GM12878 (cell line): Measurements from ENCODE around the gene ZNF827. TPM values are rescaled to one million over a fixed set of nuclear protein-coding genes. Genes with fewer than 3 reads are reported as not detected.
A peak's percentile ranks its signal among the peaks of the same experiment; 100 is the strongest.

ENCODE experiments used
- ATAC-seq: fragments of 200-7000 bp; cut with Tn5 transposase; 3 replicates; pipeline ENCODE4 v1.9.1; 2020; ENCODE audit warnings: mild to moderate bottlenecking, moderate library complexity
- BruUV-seq: library from RNA; stranded (reverse); fragments of 400-500 nt; replicated peaks from 2 replicates; lab custom pipeline; 2021; lab: Mats Ljungman, UMichigan
- CTCF ChIA-PET: fragments of 300-600 bp; sonication (Branson Sonifier 250); formaldehyde crosslinking; extraction: SDS; loops from one replicate; lab custom pipeline; 2021; ENCODE audit warnings: inconsistent platforms; lab: Yijun Ruan, JAX
- POLR2A ChIA-PET: fragments of 350-600 bp; formaldehyde crosslinking; extraction: SDS; loops from one replicate; lab custom pipeline; 2021; ENCODE audit warnings: inconsistent platforms; lab: Charles Lee
- RAD21 ChIA-PET: fragments of 300-600 bp; sonication (Branson Sonifier 250); formaldehyde crosslinking; loops from one replicate; lab custom pipeline; 2023; ENCODE audit warnings: antibody characterized with exemption; ENCODE audit not compliant: unreplicated experiment; lab: Charles Lee
- SMC1A ChIA-PET: fragments of 300-600 bp; sonication (Branson Sonifier 250); formaldehyde crosslinking; loops from one replicate; lab custom pipeline; 2023; ENCODE audit not compliant: unreplicated experiment, uncharacterized antibody; lab: Charles Lee
- DNase-seq: peaks from one replicate; pipeline ENCODE4 v3.0.0-alpha.2; 2011; ENCODE audit warnings: low read depth, low spot score
- FAIRE-seq: peaks from 3 replicates; lab custom pipeline; 2011; peaks lifted over from hg19 to GRCh38; lab: Jason Lieb, UNC
- H2AFZ ChIP-seq: 2 replicates; pipeline ENCODE4 v1.6.0; 2011; ENCODE audit warnings: low read depth, low read length, control low read depth; ENCODE audit not compliant: control insufficient read depth
- H3K27ac ChIP-seq: 2 replicates; pipeline ENCODE4 v1.5.1; 2011; ENCODE audit warnings: control low read depth; ENCODE audit not compliant: control insufficient read depth, insufficient read depth
- H3K27me3 ChIP-seq, 2 experiments: replicated peaks in 1 of 2; 2 replicates each; pipeline versions ENCODE4 v1.6.0 to v1.6.1; 2011; ENCODE audit warnings: low read length in 1 of 2; ENCODE audit not compliant: control insufficient read depth in 2 of 2, insufficient read depth in 2 of 2
- H3K36me3 ChIP-seq, 2 experiments: 2 replicates each; pipeline ENCODE4 v1.5.1; 2011; ENCODE audit warnings: low read length in 1 of 2; ENCODE audit not compliant: control insufficient read depth in 2 of 2, insufficient read depth in 2 of 2
- H3K4me1 ChIP-seq: 2 replicates; pipeline ENCODE4 v1.6.1; 2011; ENCODE audit warnings: mild to moderate bottlenecking, low read length, moderate library complexity, mixed read lengths; ENCODE audit not compliant: control insufficient read depth, insufficient read depth
- H3K4me2 ChIP-seq: 2 replicates; pipeline ENCODE4 v1.6.0; 2011; ENCODE audit warnings: control low read depth; ENCODE audit not compliant: control insufficient read depth, insufficient read depth
- H3K4me3 ChIP-seq: fragments of 200-600 bp; sonication (generic); 2 replicates; pipeline ENCODE4 v1.5.1; 2016
- H3K79me2 ChIP-seq: 2 replicates; pipeline ENCODE4 v1.6.0; 2011; ENCODE audit warnings: low read length; ENCODE audit not compliant: control insufficient read depth, insufficient read depth
- H3K9ac ChIP-seq: 2 replicates; pipeline ENCODE4 v1.8.0; 2011; ENCODE audit warnings: low read length, control low read depth, mixed read lengths; ENCODE audit not compliant: control insufficient read depth, insufficient read depth
- H3K9me3 ChIP-seq: replicated peaks from 3 replicates; pipeline ENCODE4 v1.5.1; 2011; ENCODE audit warnings: mild to moderate bottlenecking, low read length; ENCODE audit not compliant: control insufficient read depth, insufficient read depth
- H4K20me1 ChIP-seq: 2 replicates; pipeline ENCODE4 v1.6.0; 2011; ENCODE audit not compliant: control insufficient read depth, insufficient read depth
- ASH2L ChIP-seq: fragments of 300-600, 200-600 bp; sonication (generic); IDR thresholded peaks from 2 replicates; pipeline ENCODE4 v1.6.1; 2017; ENCODE audit warnings: low read depth, mild to moderate bottlenecking, borderline replicate concordance
- BCL11A ChIP-seq: IDR thresholded peaks from 2 replicates; pipeline ENCODE4 v1.6.1; 2011; ENCODE audit warnings: low read depth, low read length
- CHD1 ChIP-seq: IDR thresholded peaks from 2 replicates; pipeline ENCODE4 v1.6.1; 2012; ENCODE audit warnings: low read depth, low read length, improper control_type of control experiment
- CREB1 ChIP-seq: IDR thresholded peaks from 2 replicates; pipeline ENCODE4 v1.6.1; 2012; ENCODE audit warnings: low read depth, mild to moderate bottlenecking, inconsistent platforms
- ETV6 ChIP-seq, 2 experiments: fragments of 450-650 bp in 1 of 2; IDR thresholded peaks in 1 of 2; conservative IDR thresholded peaks in 1 of 2; 2 replicates each; pipeline ENCODE4 v1.6.1; 2014; ENCODE audit warnings: antibody characterized with exemption in 1 of 2, borderline replicate concordance in 1 of 2, low read depth in 1 of 2, mild to moderate bottlenecking in 1 of 2, moderate library complexity in 1 of 2
- FOXM1 ChIP-seq: IDR thresholded peaks from 2 replicates; pipeline ENCODE4 v1.6.1; 2012; ENCODE audit warnings: low read depth, mild to moderate bottlenecking, inconsistent platforms, low read length, moderate library complexity
- LARP7 ChIP-seq: fragments of 450-650 bp; IDR thresholded peaks from 2 replicates; pipeline ENCODE4 v1.6.1; 2017; ENCODE audit warnings: mild to moderate bottlenecking
- NFYA ChIP-seq: IDR thresholded peaks from 2 replicates; pipeline ENCODE4 v1.6.1; 2011; ENCODE audit warnings: low read depth, mild to moderate bottlenecking, low read length, improper control_type of control experiment, borderline replicate concordance
- NR2F1 ChIP-seq: fragments of 450-650 bp; conservative IDR thresholded peaks from 2 replicates; pipeline ENCODE4 v1.6.1; 2017; ENCODE audit warnings: mild to moderate bottlenecking
- NRF1 ChIP-seq: conservative IDR thresholded peaks from 2 replicates; pipeline ENCODE4 v1.6.1; 2011; ENCODE audit warnings: mild to moderate bottlenecking, low read depth, low read length, improper control_type of control experiment
- RAD21 ChIP-seq: IDR thresholded peaks from 2 replicates; pipeline ENCODE4 v1.6.1; 2011; ENCODE audit warnings: mild to moderate bottlenecking, low read depth, low read length, moderate library complexity; ENCODE audit not compliant: insufficient read depth
- SMARCA5 ChIP-seq: fragments of 450-650 bp; IDR thresholded peaks from 2 replicates; pipeline ENCODE4 v1.6.1; 2017; ENCODE audit warnings: mild to moderate bottlenecking
- TCF3 ChIP-seq: IDR thresholded peaks from 2 replicates; pipeline ENCODE4 v1.6.1; 2012; ENCODE audit warnings: low read depth, mild to moderate bottlenecking, low read length, borderline replicate concordance; ENCODE audit not compliant: insufficient read depth
- ZNF622 ChIP-seq: fragments of 450-650 bp; IDR thresholded peaks from 2 replicates; pipeline ENCODE4 v1.6.1; 2017; ENCODE audit warnings: mild to moderate bottlenecking, inconsistent platforms
- WGBS: methylation state at CpG from one replicate; pipeline ENCODE4 v1.1.6; 2016; ENCODE audit warnings: low lambda C conversion rate; ENCODE audit not compliant: insufficient replicate concordance, insufficient coverage; ENCODE audit errors: missing lambda C conversion rate; 5-methylcytosine and 5-hydroxymethylcytosine counted together
- in situ Hi-C: fragments of 300-500 bp; cut with MboI; formaldehyde crosslinking; loops from 9 replicates; pipeline ENCODE4 v1.14.3; 2018; ENCODE audit warnings: mixed read lengths
- intact Hi-C: fragments of 100-400 bp; cut with micrococcal nuclease; formaldehyde crosslinking; loops from one replicate; pipeline ENCODE4 v1.14.2; 2022; ENCODE audit not compliant: unreplicated experiment
- polyA plus RNA-seq, 11 experiments: library from polyadenylated mRNA; depleted of rRNA in 4 of 11; unstranded in 6 of 11; stranded (reverse) in 5 of 11; fragments of >200 nt; fragmentation: Nextera tagmentation in 4 of 11; fragmentation: Illumina TruSeq in 1 of 11; extraction: Ambion mirVana in 4 of 11; extraction: Trizol in 1 of 11; gene quantifications; 1 replicate in 1 of 11; 2 replicates in 10 of 11; pipeline versions ENCODE4 v1.2.1 to v1.2.3, GENCODE V29; 2011 to 2016; ENCODE audit warnings: inconsistent platforms in 2 of 11, missing spikeins in 2 of 11, low read depth in 1 of 11
- total RNA-seq, 4 experiments: library from RNA; depleted of rRNA in 3 of 4; stranded (reverse); fragments of >200 nt in 3 of 4; fragmentation: Illumina TruSeq in 1 of 4; extraction: Trizol in 1 of 4; gene quantifications; 2 replicates each; pipeline versions ENCODE4 v1.2.1 to v1.2.3, GENCODE V29; 2013 to 2021
- TF ChIP-seq, protein P1 (sequence below): fragments of 450-650 bp; IDR thresholded peaks from 2 replicates; pipeline ENCODE4 v1.6.1; 2017; ENCODE audit warnings: mild to moderate bottlenecking, low read depth, inconsistent platforms; ENCODE audit not compliant: poor library complexity, severe bottlenecking

The ZNF827 gene
- total and polyA plus RNA-seq, 10 of the 15 experiments (the other 5 are each of a cell fraction or from before 2014, with no cell fraction given), result 3.8 to 31.5 (median 13.6) TPM

DNA sequence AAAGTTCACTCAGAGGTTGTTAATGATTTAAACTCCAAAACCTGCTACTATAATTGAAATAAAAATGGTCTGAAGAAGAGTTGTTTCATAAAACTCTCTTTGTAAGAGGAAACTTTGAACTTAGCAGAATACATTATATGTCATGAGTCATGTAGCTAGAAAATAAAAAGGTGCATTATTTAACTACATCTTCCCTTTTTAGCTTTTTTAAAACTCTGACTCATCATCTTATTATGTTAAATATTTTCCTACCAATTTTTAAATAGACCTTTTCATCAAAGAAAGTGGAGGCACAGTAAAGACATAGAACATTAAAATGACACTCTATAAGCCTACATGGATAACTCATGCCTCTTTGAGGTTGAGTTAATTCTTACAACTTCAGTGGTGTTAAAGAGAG, 1.2 kb upstream of the ZNF827 start:
- in situ Hi-C loops, result no loop called here
- H2AFZ ChIP-seq, result no peak overlapping the region
- no peak overlapping the region for H3K4me3 ChIP-seq
- intact Hi-C loops, result loop anchor here (2.0 to 10.0 kb wide), 6 partner anchors 53 to 758 kb away; partner anchors contain the start of gene OTUD4
- SMC1A ChIA-PET, result interaction anchor here (0.7 to 2.5 kb wide), 10 partner anchors 9 to 1584 kb away, joined by 3 to 11 read pairs (median 4); no protein-coding TSS in a partner anchor
- TF ChIP-seq RAD21, result 0 out of 2 replicates have a peak, but pooled peaks have one; percentile 14
- TF ChIP-seq SMARCA5, result no peak
- no peak for TF ChIP-seq ASH2L
- RAD21 ChIA-PET, result interaction anchor here (1.6 to 2.8 kb wide), 3 partner anchors 9 to 341 kb away, joined by 4 to 12 read pairs (median 5); no protein-coding TSS in a partner anchor
- H4K20me1 ChIP-seq, result no peaks in the 10 kb centered on the region
- POLR2A ChIA-PET, result interaction anchor here (1.0 to 1.9 kb wide), 3 partner anchors 10 to 54 kb away, joined by 3 to 8 read pairs (median 3); no protein-coding TSS in a partner anchor
- H3K9me3 ChIP-seq, result no peaks in the 10 kb centered on the region
- peaks cover 34% of the 10 kb centered on the region for H3K79me2 ChIP-seq
- H3K4me2 ChIP-seq, result no peak overlapping the region
- CTCF ChIA-PET, result interaction anchor here (1.1 to 1.8 kb wide), 7 partner anchors 9 to 156 kb away, joined by 3 to 10 read pairs (median 3); no protein-coding TSS in a partner anchor
- DNase-seq (no peak), ATAC-seq (no peak), FAIRE-seq (no peak)
- H3K27me3 ChIP-seq, result no peaks in the 10 kb centered on the region
- no TSS peak for BruUV-seq
- no peaks in the 10 kb centered on the region for H3K36me3 ChIP-seq
- H3K4me1 ChIP-seq, result no peaks in the 10 kb centered on the region
- no peak overlapping the region for H3K27ac ChIP-seq
- no peak overlapping the region for H3K9ac ChIP-seq

DNA sequence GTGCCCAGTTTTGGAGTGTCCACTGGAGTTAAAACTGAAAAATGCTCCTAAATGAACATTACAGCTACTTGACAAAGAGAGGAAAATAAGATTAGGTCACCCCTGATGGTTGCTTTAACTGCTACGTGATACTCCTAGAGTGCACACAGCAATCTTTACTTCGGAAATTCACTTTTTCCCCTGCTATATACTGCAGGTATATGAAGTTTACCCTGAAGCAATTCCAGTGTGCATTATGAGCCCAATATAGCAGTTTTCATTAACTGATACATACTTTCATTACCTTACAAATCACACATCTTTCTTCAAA, 773 bp upstream of the ZNF827 start:
- FAIRE-seq, result no peak
- in situ Hi-C loops (no loop called here), intact Hi-C loops (loop anchor here (2.0 to 10.0 kb wide), 6 partner anchors 52 to 757 kb away; partner anchors contain the start of gene OTUD4)
- Histone ChIP-seq H3K4me1 (no peaks in the 10 kb centered on the region), H3K9me3 (no peaks in the 10 kb centered on the region), H3K4me3 (peak overlapping the region; percentile 66), H2AFZ (no peak overlapping the region; the same call in 1 of the 2 replicates), H3K9ac (no peak overlapping the region), H4K20me1 (no peaks in the 10 kb centered on the region), H3K27ac (no peak overlapping the region), H3K79me2 (peaks cover 39% of the 10 kb centered on the region), H3K36me3 (no peaks in the 10 kb centered on the region), H3K27me3 (no peaks in the 10 kb centered on the region), H3K4me2 (no peak overlapping the region)
- CTCF ChIA-PET, result interaction anchor here (1.1 to 1.8 kb wide), 7 partner anchors 9 to 156 kb away, joined by 3 to 10 read pairs (median 3); no protein-coding TSS in a partner anchor
- DNase-seq, result no peak
- 73% methylated on average over 2 of the region's 2 CpGs for WGBS
- SMC1A ChIA-PET, result interaction anchor here (0.9 to 2.5 kb wide), 11 partner anchors 9 to 136 kb away, joined by 3 to 11 read pairs (median 4); no protein-coding TSS in a partner anchor
- POLR2A ChIA-PET, result interaction anchor here (0.5 to 1.9 kb wide), 3 partner anchors 9 to 817 kb away, joined by 3 to 12 read pairs (median 8); no protein-coding TSS in a partner anchor
- ATAC-seq, result no peak
- no TSS peak for BruUV-seq
- RAD21 ChIA-PET, result interaction anchor here (0.7 to 2.8 kb wide), 4 partner anchors 9 to 342 kb away, joined by 3 to 12 read pairs (median 4); no protein-coding TSS in a partner anchor
- no peak for TF ChIP-seq BCL11A
- no peak for TF ChIP-seq ETV6 (conservative IDR thresholded peaks at IDR 0.05 in 1 of 2, IDR thresholded peaks at IDR 0.05 in 1 of 2; ENCODE audit: borderline replicate concordance in 1 of 2, low read depth in 1 of 2)
- no peak for TF ChIP-seq NR2F1
- no peak for TF ChIP-seq TCF3
- TF ChIP-seq CREB1, result no peak
- TF ChIP-seq, protein P1, sequence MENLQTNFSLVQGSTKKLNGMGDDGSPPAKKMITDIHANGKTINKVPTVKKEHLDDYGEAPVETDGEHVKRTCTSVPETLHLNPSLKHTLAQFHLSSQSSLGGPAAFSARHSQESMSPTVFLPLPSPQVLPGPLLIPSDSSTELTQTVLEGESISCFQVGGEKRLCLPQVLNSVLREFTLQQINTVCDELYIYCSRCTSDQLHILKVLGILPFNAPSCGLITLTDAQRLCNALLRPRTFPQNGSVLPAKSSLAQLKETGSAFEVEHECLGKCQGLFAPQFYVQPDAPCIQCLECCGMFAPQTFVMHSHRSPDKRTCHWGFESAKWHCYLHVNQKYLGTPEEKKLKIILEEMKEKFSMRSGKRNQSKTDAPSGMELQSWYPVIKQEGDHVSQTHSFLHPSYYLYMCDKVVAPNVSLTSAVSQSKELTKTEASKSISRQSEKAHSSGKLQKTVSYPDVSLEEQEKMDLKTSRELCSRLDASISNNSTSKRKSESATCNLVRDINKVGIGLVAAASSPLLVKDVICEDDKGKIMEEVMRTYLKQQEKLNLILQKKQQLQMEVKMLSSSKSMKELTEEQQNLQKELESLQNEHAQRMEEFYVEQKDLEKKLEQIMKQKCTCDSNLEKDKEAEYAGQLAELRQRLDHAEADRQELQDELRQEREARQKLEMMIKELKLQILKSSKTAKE, result no peak
- no peak for TF ChIP-seq NFYA
- no peak for TF ChIP-seq CHD1
- TF ChIP-seq ZNF622, result no peak
- no peak for TF ChIP-seq LARP7
- no peak for TF ChIP-seq NRF1
- no peak for TF ChIP-seq FOXM1
